HCT116 (cell line): ENCODE data around the gene LIN9. TPM values are rescaled to one million over a fixed set of nuclear protein-coding genes. Genes with fewer than 3 reads are reported as not detected.

Experiments used
- ATAC-seq: fragments of 200-7000 bp; cut with Tn5 transposase; 2 replicates; pipeline ENCODE4 v1.9.1; 2020; ENCODE audit warnings: mild to moderate bottlenecking, moderate library complexity
- BruUV-seq: library from RNA; stranded (reverse); fragments of 400-500 nt; replicated peaks from 2 replicates; lab custom pipeline; 2021; lab: Mats Ljungman, UMichigan
- CTCF ChIA-PET: fragments of 300-600 bp; sonication (Branson Sonifier 250); formaldehyde crosslinking; loops from one replicate; lab custom pipeline; 2021; ENCODE audit warnings: antibody characterized with exemption; lab: Charles Lee
- POLR2A ChIA-PET: fragments of 300-600, 350-600 bp; sonication (Branson Sonifier 250); formaldehyde crosslinking; loops from one replicate; lab custom pipeline; 2021; ENCODE audit warnings: antibody characterized with exemption; lab: Charles Lee
- RAD21 ChIA-PET, 2 experiments: fragments of 300-600 bp; sonication (Branson Sonifier 250); formaldehyde crosslinking; loops; one replicate each; lab custom pipeline; 2023; ENCODE audit warnings: low total read pairs in 2 of 2; ENCODE audit not compliant: uncharacterized antibody in 2 of 2, unreplicated experiment in 2 of 2, low non-redundant PET in 1 of 2; lab: Charles Lee
- DNase-seq: peaks from one replicate; pipeline ENCODE4 v3.0.0-alpha.2; 2010; ENCODE audit warnings: low read depth, low spot score
- H2AFZ ChIP-seq: fragments of 200-600 bp; shearing (Covaris generic), sonication (generic); 2 replicates; pipeline ENCODE4 v1.6.1; 2017; ENCODE audit warnings: low read depth, mixed run types, mixed read lengths, antibody characterized with exemption, low read length; ENCODE audit not compliant: poor library complexity, severe bottlenecking
- H3K27ac ChIP-seq: 2 replicates; pipeline ENCODE4 v1.5.1; 2012; ENCODE audit warnings: low read depth, low read length
- H3K27me3 ChIP-seq: fragments of 200-600 bp; sonication (generic); 2 replicates; pipeline ENCODE4 v1.6.1; 2016; ENCODE audit warnings: mixed run types, low read length, mixed read lengths; ENCODE audit not compliant: insufficient read depth
- H3K36me3 ChIP-seq, 2 experiments: fragments of 200-500 bp in 1 of 2; fragments of 200-600 bp in 1 of 2; sonication (Bioruptor generic) in 1 of 2; sonication (generic) in 1 of 2; 2 replicates each; pipeline versions ENCODE4 v1.5.1 to v1.6.1; 2014 to 2016; ENCODE audit warnings: low read length in 2 of 2, inconsistent platforms in 1 of 2, mixed read lengths in 1 of 2, mixed run types in 1 of 2; ENCODE audit not compliant: insufficient read depth in 2 of 2, control insufficient read depth in 1 of 2
- H3K4me1 ChIP-seq, 2 experiments: fragments of 200-600 bp in 1 of 2; sonication (generic) in 1 of 2; 2 replicates each; pipeline versions ENCODE4 v1.5.1 to v1.6.1; 2012 to 2017; ENCODE audit warnings: low read length in 2 of 2, inconsistent platforms in 1 of 2, mild to moderate bottlenecking in 1 of 2, mixed read lengths in 1 of 2, mixed run types in 1 of 2, moderate library complexity in 1 of 2; ENCODE audit not compliant: insufficient read depth in 2 of 2, control insufficient read depth in 1 of 2
- H3K4me2 ChIP-seq: fragments of 200-600 bp; sonication (generic); 2 replicates; pipeline ENCODE4 v1.6.1; 2017; ENCODE audit warnings: mixed run types, low read length, mixed read lengths
- H3K4me3 ChIP-seq, 2 experiments: fragments of 200-600 bp in 1 of 2; sonication (generic) in 1 of 2; replicated peaks in 1 of 2; 2 replicates each; pipeline ENCODE4 v1.5.1; 2011 to 2016; ENCODE audit warnings: low read length in 2 of 2, control low read depth in 1 of 2, low read depth in 1 of 2, mild to moderate bottlenecking in 1 of 2, mixed read lengths in 1 of 2, mixed run types in 1 of 2
- H3K79me2 ChIP-seq: fragments of 200-600 bp; sonication (generic); 2 replicates; pipeline ENCODE4 v1.6.1; 2017; ENCODE audit warnings: mild to moderate bottlenecking, mixed run types, low read length, moderate library complexity, mixed read lengths; ENCODE audit not compliant: insufficient read depth
- H3K9ac ChIP-seq: fragments of 200-600 bp; sonication (generic); 2 replicates; pipeline ENCODE4 v1.6.1; 2016; ENCODE audit warnings: low read length, mixed read lengths
- H3K9me2 ChIP-seq: fragments of 200-600 bp; sonication (generic), shearing (Covaris generic); 2 replicates; pipeline ENCODE4 v1.6.1; 2017; ENCODE audit warnings: mixed run types, mild to moderate bottlenecking, moderate library complexity; ENCODE audit not compliant: insufficient read depth
- H3K9me3 ChIP-seq, 2 experiments: fragments of 200-500 bp in 1 of 2; fragments of 200-600 bp in 1 of 2; sonication (Bioruptor generic) in 1 of 2; sonication (generic) in 1 of 2; 2 replicates each; pipeline ENCODE4 v1.6.1; 2014 to 2017; ENCODE audit warnings: low read length in 2 of 2, mixed read lengths in 2 of 2, inconsistent platforms in 1 of 2, low read depth in 1 of 2, mild to moderate bottlenecking in 1 of 2, mixed run types in 1 of 2, moderate library complexity in 1 of 2; ENCODE audit not compliant: control insufficient read depth in 1 of 2, insufficient read depth in 1 of 2
- H4K20me1 ChIP-seq: fragments of 200-600 bp; sonication (generic), shearing (Covaris generic); 2 replicates; pipeline ENCODE4 v1.6.1; 2017; ENCODE audit warnings: mixed run types, mild to moderate bottlenecking, moderate library complexity; ENCODE audit not compliant: insufficient read depth
- CBX3 ChIP-seq: IDR thresholded peaks from 2 replicates; pipeline ENCODE4 v1.6.1; 2012; ENCODE audit warnings: low read depth
- CEBPB ChIP-seq: IDR thresholded peaks from 2 replicates; pipeline ENCODE4 v1.6.1; 2012; ENCODE audit warnings: low read depth
- EGR1 ChIP-seq: IDR thresholded peaks from 2 replicates; pipeline ENCODE4 v1.6.1; 2012; ENCODE audit warnings: low read depth
- ELF1 ChIP-seq: IDR thresholded peaks from 2 replicates; pipeline ENCODE4 v1.6.1; 2012; ENCODE audit warnings: low read depth, borderline replicate concordance
- EZH2 ChIP-seq: fragments of 200-600 bp; sonication (generic); IDR thresholded peaks from 2 replicates; pipeline ENCODE4 v1.6.1; 2017; ENCODE audit warnings: antibody characterized with exemption, mixed run types
- FOSL1 ChIP-seq: IDR thresholded peaks from 2 replicates; pipeline ENCODE4 v1.6.1; 2012; ENCODE audit warnings: low read depth
- MAX ChIP-seq: IDR thresholded peaks from 2 replicates; pipeline ENCODE4 v1.6.1; 2012
- POLR2A ChIP-seq: IDR thresholded peaks from 2 replicates; pipeline ENCODE4 v1.7.0; 2011; ENCODE audit warnings: borderline replicate concordance; ENCODE audit not compliant: insufficient read depth, insufficient read length; ENCODE audit errors: extremely low read depth
- REST ChIP-seq: IDR thresholded peaks from 2 replicates; pipeline ENCODE4 v1.6.1; 2012; ENCODE audit warnings: low read depth
- SIN3A ChIP-seq: IDR thresholded peaks from 2 replicates; pipeline ENCODE4 v1.6.1; 2012; ENCODE audit warnings: low read depth
- SRF ChIP-seq: IDR thresholded peaks from 2 replicates; pipeline ENCODE4 v1.6.1; 2012; ENCODE audit warnings: low read depth
- TCF7L2 ChIP-seq: IDR thresholded peaks from 2 replicates; pipeline ENCODE4 v1.7.0; 2011; ENCODE audit warnings: borderline replicate concordance, inconsistent platforms; ENCODE audit not compliant: insufficient read depth, insufficient read length; ENCODE audit errors: extremely low read depth
- YY1 ChIP-seq: IDR thresholded peaks from 2 replicates; pipeline ENCODE4 v1.6.1; 2011; ENCODE audit warnings: low read length, low read depth, moderate library complexity, mild to moderate bottlenecking; ENCODE audit not compliant: insufficient replicate concordance; ENCODE audit errors: extremely low read depth
- ZBTB33 ChIP-seq: IDR thresholded peaks from 2 replicates; pipeline ENCODE4 v1.6.1; 2011; ENCODE audit warnings: mild to moderate bottlenecking, low read length, moderate library complexity; ENCODE audit not compliant: insufficient replicate concordance; ENCODE audit errors: extremely low read depth
- ZFX ChIP-seq: fragments of 450-650 bp; IDR thresholded peaks from 2 replicates; pipeline ENCODE4 v1.6.1; 2017
- intact Hi-C: fragments of 100-400 bp; cut with micrococcal nuclease; formaldehyde crosslinking; loops from 2 replicates; pipeline ENCODE4 v1.10.0; 2022
- total RNA-seq: library from RNA; stranded (reverse); gene quantifications from one replicate; pipeline ENCODE4 v1.2.1, GENCODE V29; 2021; ENCODE audit not compliant: unreplicated experiment

LIN9 gene
- total RNA-seq, 1 experiment from 2014 or later: 9.3 TPM

GRCh38 chr1:226308723-226309397, at the start of gene LIN9 (continued):
- no peak for TF ChIP-seq REST
- TF ChIP-seq CBX3: no peak
- TF ChIP-seq EZH2: no peak
- TF ChIP-seq SIN3A: peak; percentile 78
- TF ChIP-seq, all 23 proteins: peak for 9

GRCh38 chr1:226357416-226357815, 48.5 kb upstream of the LIN9 start:
- BruUV-seq: no TSS peak
- H3K9me3 ChIP-seq: no peaks in the 10 kb centered on the region
- no peak overlapping the region for H3K4me3 ChIP-seq
- H3K27ac ChIP-seq: no peak overlapping the region
- no peaks in the 10 kb centered on the region for H3K27me3 ChIP-seq
- ChIA-PET CTCF (no interaction called here), RAD21 (no interaction called here), POLR2A (no interaction called here)
- no peaks in the 10 kb centered on the region for H3K9me2 ChIP-seq
- no peaks in the 10 kb centered on the region for H3K79me2 ChIP-seq
- no peak for ATAC-seq
- intact Hi-C loops: no loop called here
- H2AFZ ChIP-seq: no peak overlapping the region
- no peak overlapping the region for H3K9ac ChIP-seq
- no peaks in the 10 kb centered on the region for H4K20me1 ChIP-seq
- H3K4me2 ChIP-seq: no peak overlapping the region
- no peaks in the 10 kb centered on the region for H3K4me1 ChIP-seq
- H3K36me3 ChIP-seq: peaks cover 11 to 15% of the 10 kb centered on the region in 2 experiments; a peak in 3 of 4 replicates
- no peak for DNase-seq
- no peak for TF ChIP-seq SIN3A
- TF ChIP-seq SRF: no peak
- no peak for TF ChIP-seq ZBTB33
- TF ChIP-seq YY1: no peak
- no peak for TF ChIP-seq EZH2
- no peak for TF ChIP-seq ZFX
- no peak for TF ChIP-seq FOSL1
- no peak for TF ChIP-seq REST
- TF ChIP-seq POLR2A: no peak
- no peak for TF ChIP-seq MAX
- TF ChIP-seq CEBPB: no peak
- TF ChIP-seq TCF7L2: no peak
- TF ChIP-seq ELF1: no peak
- TF ChIP-seq EGR1: no peak
